Keratinocyte (primary cell): Measurements from ENCODE around the gene UNC13C. TPM values are rescaled to one million over a fixed set of nuclear protein-coding genes. Genes with fewer than 3 reads are reported as not detected.
A peak's percentile ranks its signal among the peaks of the same experiment; 100 is the strongest.

Source experiments
- DNase-seq: peaks from one replicate; pipeline ENCODE4 v3.0.0-alpha.2; 2011; ENCODE audit warnings: low read depth, missing footprints, low spot score
- FAIRE-seq: peaks from 2 replicates; lab custom pipeline; 2011; peaks lifted over from hg19 to GRCh38; lab: Jason Lieb, UNC
- H2AFZ ChIP-seq: 2 replicates; pipeline ENCODE4 v1.6.0; 2012; ENCODE audit warnings: low read length, control low read depth, inconsistent platforms; ENCODE audit not compliant: control insufficient read depth
- H3K27ac ChIP-seq: 2 replicates; pipeline ENCODE4 v1.5.1; 2011; ENCODE audit warnings: low read length; ENCODE audit not compliant: control insufficient read depth, insufficient read depth
- H3K27me3 ChIP-seq: 3 replicates; pipeline ENCODE4 v1.6.0; 2011; ENCODE audit warnings: low read length; ENCODE audit not compliant: control insufficient read depth, insufficient read depth; ENCODE audit errors: extremely low read depth
- H3K36me3 ChIP-seq, 2 experiments: 2 replicates in 1 of 2; 3 replicates in 1 of 2; pipeline ENCODE4 v1.5.1; 2011; ENCODE audit warnings: low read length in 2 of 2, mild to moderate bottlenecking in 1 of 2; ENCODE audit not compliant: control insufficient read depth in 2 of 2, insufficient read depth in 2 of 2; ENCODE audit errors: extremely low read depth in 1 of 2
- H3K4me1 ChIP-seq: 3 replicates; pipeline ENCODE4 v1.5.1; 2011; ENCODE audit warnings: low read length; ENCODE audit not compliant: control insufficient read depth, insufficient read depth; ENCODE audit errors: extremely low read depth
- H3K4me2 ChIP-seq: 3 replicates; pipeline ENCODE4 v1.6.0; 2011; ENCODE audit warnings: low read depth, low read length; ENCODE audit not compliant: control insufficient read depth, insufficient read depth; ENCODE audit errors: extremely low read depth
- H3K4me3 ChIP-seq, 3 experiments: fragments of 200-600 bp in 1 of 3; sonication (generic) in 1 of 3; 2 replicates in 2 of 3; 3 replicates in 1 of 3; pipeline ENCODE4 v1.5.1; 2011 to 2016; ENCODE audit warnings: low read length in 3 of 3, mild to moderate bottlenecking in 3 of 3, control low read depth in 2 of 3, inconsistent platforms in 1 of 3, low read depth in 1 of 3, mixed read lengths in 1 of 3, mixed run types in 1 of 3, moderate library complexity in 1 of 3; ENCODE audit not compliant: control insufficient read depth in 2 of 3, insufficient read depth in 2 of 3; ENCODE audit errors: extremely low read depth in 1 of 3
- H3K79me2 ChIP-seq: 2 replicates; pipeline ENCODE4 v1.6.0; 2012; ENCODE audit warnings: low read length; ENCODE audit not compliant: control insufficient read depth, insufficient read depth
- H3K9ac ChIP-seq: 3 replicates; pipeline ENCODE4 v1.6.0; 2011; ENCODE audit warnings: low read length; ENCODE audit not compliant: control insufficient read depth, insufficient read depth; ENCODE audit errors: extremely low read depth
- H3K9me1 ChIP-seq: 3 replicates; pipeline ENCODE4 v1.6.0; 2011; ENCODE audit warnings: low read length; ENCODE audit not compliant: control insufficient read depth, insufficient read depth; ENCODE audit errors: extremely low read depth
- H3K9me3 ChIP-seq: 2 replicates; pipeline ENCODE4 v1.5.1; 2012; ENCODE audit warnings: low read depth, low read length; ENCODE audit not compliant: control insufficient read depth
- H4K20me1 ChIP-seq: 3 replicates; pipeline ENCODE4 v1.6.0; 2011; ENCODE audit warnings: low read length; ENCODE audit not compliant: control insufficient read depth, insufficient read depth; ENCODE audit errors: extremely low read depth
- EZH2 ChIP-seq: IDR thresholded peaks from one replicate; pipeline ENCODE4 v1.6.1; 2012; ENCODE audit warnings: inconsistent platforms, mild to moderate bottlenecking, low read length, moderate library complexity
- dilution Hi-C: fragments of 300-500 bp; cut with MboI; formaldehyde crosslinking; loops from one replicate; pipeline ENCODE4 v1.7.0; 2020; ENCODE audit warnings: low sequenced_read_pairs; ENCODE audit not compliant: extremely low pct_ligation_motif_present
- polyA plus RNA-seq, 5 experiments: library from polyadenylated mRNA; depleted of rRNA in 3 of 5; stranded (reverse) in 3 of 5; stranded (forward) in 1 of 5; unstranded in 1 of 5; fragments of >200 nt; gene quantifications; 1 replicate in 1 of 5; 2 replicates in 3 of 5; 3 replicates in 1 of 5; pipeline versions ENCODE4 v1.2.1 to v1.2.3, GENCODE V29; 2011 to 2012; ENCODE audit warnings: missing spikeins in 2 of 5, low read depth in 1 of 5, low replicate concordance in 1 of 5
- TF ChIP-seq, protein P1 (sequence below), 3 experiments: IDR thresholded peaks in 1 of 3; conservative IDR thresholded peaks in 1 of 3; optimal IDR thresholded peaks in 1 of 3; 2 replicates in 2 of 3; 3 replicates in 1 of 3; pipeline versions ENCODE3 to v1.5.1; 2011; ENCODE audit warnings: low read length in 3 of 3, mild to moderate bottlenecking in 3 of 3, moderate library complexity in 2 of 3, control low read depth in 1 of 3, inconsistent platforms in 1 of 3; ENCODE audit not compliant: insufficient read depth in 2 of 3; ENCODE audit errors: extremely low read depth in 1 of 3

The UNC13C gene
- polyA plus RNA-seq, 1 donor (not counting 4 experiments of a cell fraction or from before 2014, with no cell fraction given), result not detected

DNA sequence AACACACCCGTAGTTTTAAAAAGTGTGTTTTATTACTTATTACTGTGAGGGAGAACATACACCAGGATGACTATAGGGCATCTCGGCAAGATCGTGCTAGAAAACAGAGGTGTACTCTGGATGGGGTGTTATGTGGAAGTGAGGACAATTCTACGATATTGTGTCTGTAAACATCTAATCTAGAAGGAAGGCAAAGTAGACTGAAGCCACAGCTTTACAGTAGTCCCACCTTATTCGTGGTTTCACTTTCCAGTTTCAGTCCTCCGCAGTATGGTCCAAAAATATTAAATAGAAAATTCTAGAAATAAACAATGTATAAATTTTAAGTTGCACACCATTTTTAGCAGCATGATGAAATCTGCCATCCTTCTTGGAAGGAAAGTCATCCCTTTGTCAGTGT is 277.9 kb downstream of the UNC13C start:
- H3K9me1 ChIP-seq, result no peaks in the 10 kb centered on the region
- H4K20me1 ChIP-seq, result no peaks in the 10 kb centered on the region
- TF ChIP-seq, protein P1, sequence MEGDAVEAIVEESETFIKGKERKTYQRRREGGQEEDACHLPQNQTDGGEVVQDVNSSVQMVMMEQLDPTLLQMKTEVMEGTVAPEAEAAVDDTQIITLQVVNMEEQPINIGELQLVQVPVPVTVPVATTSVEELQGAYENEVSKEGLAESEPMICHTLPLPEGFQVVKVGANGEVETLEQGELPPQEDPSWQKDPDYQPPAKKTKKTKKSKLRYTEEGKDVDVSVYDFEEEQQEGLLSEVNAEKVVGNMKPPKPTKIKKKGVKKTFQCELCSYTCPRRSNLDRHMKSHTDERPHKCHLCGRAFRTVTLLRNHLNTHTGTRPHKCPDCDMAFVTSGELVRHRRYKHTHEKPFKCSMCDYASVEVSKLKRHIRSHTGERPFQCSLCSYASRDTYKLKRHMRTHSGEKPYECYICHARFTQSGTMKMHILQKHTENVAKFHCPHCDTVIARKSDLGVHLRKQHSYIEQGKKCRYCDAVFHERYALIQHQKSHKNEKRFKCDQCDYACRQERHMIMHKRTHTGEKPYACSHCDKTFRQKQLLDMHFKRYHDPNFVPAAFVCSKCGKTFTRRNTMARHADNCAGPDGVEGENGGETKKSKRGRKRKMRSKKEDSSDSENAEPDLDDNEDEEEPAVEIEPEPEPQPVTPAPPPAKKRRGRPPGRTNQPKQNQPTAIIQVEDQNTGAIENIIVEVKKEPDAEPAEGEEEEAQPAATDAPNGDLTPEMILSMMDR (optimal IDR thresholded peaks at IDR 0.05 in 1 of 3, IDR thresholded peaks at IDR 0.05 in 1 of 3, conservative IDR thresholded peaks at IDR 0.05 in 1 of 3; ENCODE audit: extremely low read depth in 1 of 3, insufficient read depth in 2 of 3, low read length in 3 of 3), result no peak
- H3K27ac ChIP-seq, result no peak overlapping the region
- DNase-seq (no peak), FAIRE-seq (no peak)
- peaks cover 2% of the 10 kb centered on the region for H3K9me3 ChIP-seq
- dilution Hi-C loops, result no loop called here
- H3K4me1 ChIP-seq, result no peaks in the 10 kb centered on the region
- no peaks in the 10 kb centered on the region for H3K27me3 ChIP-seq
- no peaks in the 10 kb centered on the region for H3K79me2 ChIP-seq
- H3K9ac ChIP-seq, result no peak overlapping the region
- no peaks in the 10 kb centered on the region for H3K36me3 ChIP-seq
- no peak overlapping the region for H3K4me3 ChIP-seq
- H3K4me2 ChIP-seq, result no peak overlapping the region
- H2AFZ ChIP-seq, result no peak overlapping the region

DNA sequence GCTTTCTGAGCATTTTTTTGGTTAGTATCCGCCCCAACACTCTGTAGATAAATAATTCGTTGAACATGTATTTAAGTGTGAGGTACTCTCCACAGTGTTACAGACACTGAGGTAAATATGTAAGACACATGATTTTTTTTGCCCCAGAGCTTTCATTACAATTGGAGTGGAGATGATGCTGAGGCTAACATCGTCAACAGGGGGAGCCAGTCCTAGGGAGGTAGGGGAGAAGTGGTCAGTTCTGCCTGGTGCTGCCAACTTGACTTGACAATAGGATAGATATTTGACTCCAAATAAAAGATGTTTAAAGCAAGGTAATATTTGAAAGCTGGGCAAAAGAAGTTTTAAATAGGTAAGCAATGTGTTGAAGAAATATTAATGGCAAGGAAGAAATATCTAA is 295.7 kb downstream of the UNC13C start:
- no peak for DNase-seq
- Histone ChIP-seq H3K27ac (no peak overlapping the region), H3K9ac (no peak overlapping the region), H3K4me1 (no peaks in the 10 kb centered on the region), H3K79me2 (no peaks in the 10 kb centered on the region), H3K9me3 (no peaks in the 10 kb centered on the region), H3K4me3 (no peak overlapping the region), H3K9me1 (no peaks in the 10 kb centered on the region), H2AFZ (no peak overlapping the region), H3K4me2 (no peak overlapping the region), H3K27me3 (no peaks in the 10 kb centered on the region), H4K20me1 (no peaks in the 10 kb centered on the region), H3K36me3 (no peaks in the 10 kb centered on the region)
- dilution Hi-C loops, result no loop called here
- no peak for TF ChIP-seq EZH2
- TF ChIP-seq, protein P1 (optimal IDR thresholded peaks at IDR 0.05 in 1 of 3, IDR thresholded peaks at IDR 0.05 in 1 of 3, conservative IDR thresholded peaks at IDR 0.05 in 1 of 3; ENCODE audit: extremely low read depth in 1 of 3, insufficient read depth in 2 of 3, low read length in 3 of 3), result peak in 2 of 3 experiments; percentile 5 to 33
- FAIRE-seq, result no peak
